A549 (cell line): Measurements from ENCODE around the gene SH3D21. TPM values are rescaled to one million over a fixed set of nuclear protein-coding genes. Genes with fewer than 3 reads are reported as not detected.

Source experiments
- ATAC-seq, 2 experiments: fragments of 200-7000 bp in 1 of 2; fragments of >200 bp in 1 of 2; cut with Nextera tagmentation in 1 of 2; cut with Tn5 transposase in 1 of 2; 3 replicates each; pipeline versions ENCODE4 v1.8.0 to v1.9.1; 2018 to 2020; ENCODE audit warnings: mild to moderate bottlenecking in 1 of 2, moderate library complexity in 1 of 2
- CTCF ChIA-PET: fragments of 300-600 bp; sonication (Branson Sonifier 250); formaldehyde crosslinking; extraction: SDS; loops from one replicate; lab custom pipeline; 2021; ENCODE audit warnings: antibody characterized with exemption, inconsistent platforms; lab: Yijun Ruan, JAX
- POLR2A ChIA-PET: fragments of 350-600 bp; formaldehyde crosslinking; extraction: SDS; loops from one replicate; lab custom pipeline; 2021; ENCODE audit warnings: antibody characterized with exemption, inconsistent platforms; lab: Yijun Ruan, JAX
- DNase-seq, 2 experiments: peaks; one replicate each; pipeline versions ENCODE4 v3.0.0 to v3.0.0-alpha.2; 2011 to 2016; ENCODE audit warnings: low read depth in 1 of 2, low spot score in 1 of 2
- FAIRE-seq: peaks from 2 replicates; lab custom pipeline; 2011; peaks lifted over from hg19 to GRCh38; lab: Jason Lieb, UNC
- H3K27ac ChIP-seq, 2 experiments: fragments of >200 bp; sonication (Bioruptor Twin); formaldehyde crosslinking; 3 replicates each; pipeline ENCODE4 v1.5.1; 2016 to 2017
- H3K4me1 ChIP-seq: fragments of >200 bp; sonication (Bioruptor Twin); formaldehyde crosslinking; 3 replicates; pipeline ENCODE4 v1.6.1; 2016
- H3K4me2 ChIP-seq: fragments of >200 bp; sonication (Bioruptor Twin); formaldehyde crosslinking; 3 replicates; pipeline ENCODE4 v1.6.1; 2016
- H3K4me3 ChIP-seq: fragments of >200 bp; sonication (Bioruptor Twin); formaldehyde crosslinking; 3 replicates; pipeline ENCODE4 v1.5.1; 2016
- H3K9me3 ChIP-seq: fragments of >200 bp; sonication (Bioruptor Twin); formaldehyde crosslinking; 3 replicates; pipeline ENCODE4 v1.6.1; 2016
- CBX2 ChIP-seq: fragments of 200-600 bp; sonication (generic); IDR thresholded peaks from 2 replicates; pipeline ENCODE4 v1.6.1; 2016; ENCODE audit warnings: low read depth, mild to moderate bottlenecking, borderline replicate concordance
- CTCF ChIP-seq: fragments of >200 bp; sonication (Bioruptor Twin); formaldehyde crosslinking; IDR thresholded peaks from 3 replicates; pipeline ENCODE4 v1.5.1; 2016
- ESRRA ChIP-seq: fragments of 150-350 bp; IDR thresholded peaks from 2 replicates; pipeline ENCODE4 v1.6.1; 2014; ENCODE audit warnings: mild to moderate bottlenecking, low read length, borderline replicate concordance
- FOSB ChIP-seq: fragments of 250-450 bp; sonication (Bioruptor Pico); IDR thresholded peaks from 2 replicates; pipeline ENCODE4 v1.5.0; 2020; ENCODE audit warnings: mild to moderate bottlenecking, moderate library complexity
- FOSL2 ChIP-seq, 2 experiments: fragments of 450-650 bp in 1 of 2; fragments of >200 bp in 1 of 2; sonication (Bioruptor Twin) in 1 of 2; formaldehyde crosslinking; IDR thresholded peaks; 2 replicates each; pipeline versions ENCODE4 v1.5.0 to v1.6.1; 2016 to 2020; ENCODE audit warnings: mild to moderate bottlenecking in 1 of 2, moderate library complexity in 1 of 2
- HMGXB4 ChIP-seq: fragments of 250-450 bp; sonication (Bioruptor Pico); IDR thresholded peaks from 2 replicates; pipeline ENCODE4 v1.5.0; 2021; ENCODE audit warnings: mild to moderate bottlenecking, moderate library complexity, borderline replicate concordance
- HOXB5 ChIP-seq: fragments of 250-450 bp; sonication (Bioruptor Pico); IDR thresholded peaks from 2 replicates; pipeline ENCODE4 v1.5.0; 2020; ENCODE audit warnings: mild to moderate bottlenecking, moderate library complexity
- JUNB ChIP-seq: fragments of >200 bp; sonication (Bioruptor Twin); formaldehyde crosslinking; IDR thresholded peaks from 2 replicates; pipeline ENCODE4 v1.6.1; 2016
- MAZ ChIP-seq: fragments of 150-350 bp; IDR thresholded peaks from 2 replicates; pipeline ENCODE4 v1.6.1; 2014; ENCODE audit warnings: antibody characterized with exemption, low read depth, low read length, borderline replicate concordance
- PHF8 ChIP-seq: fragments of 200-600 bp; sonication (generic); IDR thresholded peaks from 2 replicates; pipeline ENCODE4 v1.6.1; 2016; ENCODE audit warnings: low read depth, mild to moderate bottlenecking, antibody characterized with exemption, moderate library complexity, borderline replicate concordance
- POLR2A ChIP-seq: IDR thresholded peaks from 2 replicates; pipeline ENCODE4 v1.6.1; 2012; ENCODE audit warnings: mild to moderate bottlenecking, low read length
- RAD21 ChIP-seq, 2 experiments: fragments of >200 bp in 1 of 2; sonication (Bioruptor Twin) in 1 of 2; formaldehyde crosslinking in 1 of 2; IDR thresholded peaks in 1 of 2; conservative IDR thresholded peaks in 1 of 2; 2 replicates in 1 of 2; 3 replicates in 1 of 2; pipeline ENCODE4 v1.6.1; 2012 to 2018; ENCODE audit warnings: inconsistent platforms in 1 of 2
- SREBF2 ChIP-seq: fragments of 450-650 bp; IDR thresholded peaks from 2 replicates; pipeline ENCODE4 v1.6.1; 2014; ENCODE audit warnings: mild to moderate bottlenecking, moderate library complexity
- ZC3H11A ChIP-seq: fragments of 450-650 bp; IDR thresholded peaks from 2 replicates; pipeline ENCODE4 v1.6.1; 2014; ENCODE audit warnings: antibody characterized with exemption, mild to moderate bottlenecking
- whole genome bisulfite sequencing: methylation state at CpG from one replicate; pipeline ENCODE4 v1.1.6; 2017; ENCODE audit errors: missing lambda C conversion rate; 5-methylcytosine and 5-hydroxymethylcytosine counted together
- polyA plus RNA-seq, 4 experiments: library from polyadenylated mRNA; depleted of rRNA in 3 of 4; stranded (reverse); fragments of >200 nt; fragmentation: RNase III in 1 of 4; extraction: RNeasy Plus Mini Kit Qiagen cat#74134 plus additional on column Dnase treatment in 1 of 4; gene quantifications; 2 replicates in 3 of 4; 3 replicates in 1 of 4; pipeline ENCODE4 v1.2.3, GENCODE V29; 2011 to 2017

Gene SH3D21
- polyA plus RNA-seq, 2 of the 4 experiments (the other 2 are of a cell fraction) = 0.41 to 1.1 TPM

GRCh38 chr1:36352125-36352909, 46.1 kb downstream of the SH3D21 start:
- TF ChIP-seq ZC3H11A (no peak), RAD21 (conservative IDR thresholded peaks at IDR 0.05 in 1 of 2, IDR thresholded peaks at IDR 0.05 in 1 of 2) (no peak), SREBF2 (no peak), CTCF (no peak), MAZ (no peak)
- H3K4me3 ChIP-seq = no peak overlapping the region
- DNase-seq = no peak
- WGBS = 73% methylated on average over 13 of the region's 13 CpGs
- FAIRE-seq = no peak
- CTCF ChIA-PET = interaction anchor here (0.6 to 17.8 kb wide), 10 partner anchors 10 to 253 kb away, joined by 3 to 201 read pairs (median 4); partner anchors contain the start of gene TRAPPC3
- peak overlapping the region; percentile 80 for H3K4me2 ChIP-seq
- no peak for ATAC-seq
- POLR2A ChIA-PET = interaction anchor here (1.8 to 2.4 kb wide), 2 partner anchors 34 to 112 kb away, joined by 4 to 9 read pairs; partner anchors contain the start of gene MRPS15
- H3K4me1 ChIP-seq = peaks cover 50% of the 10 kb centered on the region
- H3K9me3 ChIP-seq = no peaks in the 10 kb centered on the region
- H3K27ac ChIP-seq = peak overlapping the region; percentile 87 to 93

GRCh38 chr1:36352910-36353878, 47.0 kb downstream of the SH3D21 start:
- Histone ChIP-seq H3K4me1 (peaks cover 50% of the 10 kb centered on the region), H3K27ac (peak overlapping the region; percentile 87 to 93; a peak in 4 of 6 replicates), H3K4me3 (no peak overlapping the region), H3K4me2 (peak overlapping the region; percentile 80), H3K9me3 (no peaks in the 10 kb centered on the region)
- DNase-seq (no peak), ATAC-seq (no peak), FAIRE-seq (no peak)
- no peak for TF ChIP-seq ESRRA
- no peak for TF ChIP-seq PHF8
- 94% methylated on average over 8 of the region's 15 CpGs for WGBS
- CTCF ChIA-PET = interaction anchor here (0.6 to 17.8 kb wide), 8 partner anchors 10 to 254 kb away, joined by 3 to 201 read pairs (median 4); no protein-coding TSS in a partner anchor
- POLR2A ChIA-PET = no interaction called here

GRCh38 chr1:36354486-36354885, 48.3 kb downstream of the SH3D21 start:
- ATAC-seq (no peak), DNase-seq (no peak), FAIRE-seq (no peak)
- ChIA-PET CTCF (interaction anchor here (3.1 to 17.8 kb wide), 2 partner anchors 13 kb away, joined by 33 to 201 read pairs; no protein-coding TSS in a partner anchor), POLR2A (no interaction called here)
- WGBS = 92% methylated on average over 11 of the region's 11 CpGs
- Histone ChIP-seq H3K4me1 (peaks cover 41% of the 10 kb centered on the region), H3K4me3 (no peak overlapping the region), H3K27ac (no peak overlapping the region), H3K4me2 (no peak overlapping the region), H3K9me3 (no peaks in the 10 kb centered on the region)
- no peak for TF ChIP-seq SREBF2
- no peak for TF ChIP-seq POLR2A
- no peak for TF ChIP-seq FOSB
- TF ChIP-seq JUNB = no peak
- TF ChIP-seq FOSL2 (IDR thresholded peaks at IDR 0.05) = no peak
- TF ChIP-seq FOSL2 (CRISPR knock-in tag; IDR thresholded peaks at IDR 0.05) = no peak
- TF ChIP-seq HMGXB4 (CRISPR knock-in tag) = no peak
- no peak for TF ChIP-seq CBX2
- no peak for TF ChIP-seq HOXB5 (CRISPR knock-in tag)
